Umbilical cord (tissue), 2 donors: Measurements from ENCODE around the gene LEPR. TPM values are rescaled to one million over a fixed set of nuclear protein-coding genes. Genes with fewer than 3 reads are reported as not detected.

Experiments
- DNase-seq: peaks from one replicate; pipeline ENCODE4 v3.0.0-alpha.2; 2015; ENCODE audit warnings: low spot score
- total RNA-seq: library from RNA; depleted of rRNA; stranded (reverse); fragments of >200 nt; gene quantifications from one replicate; pipeline ENCODE4 v1.2.3, GENCODE V29; 2014; ENCODE audit warnings: low replicate concordance; ENCODE audit not compliant: insufficient read depth

Gene LEPR
- total RNA-seq, 1 donor from 2014 or later, result 25.3 TPM

DNA sequence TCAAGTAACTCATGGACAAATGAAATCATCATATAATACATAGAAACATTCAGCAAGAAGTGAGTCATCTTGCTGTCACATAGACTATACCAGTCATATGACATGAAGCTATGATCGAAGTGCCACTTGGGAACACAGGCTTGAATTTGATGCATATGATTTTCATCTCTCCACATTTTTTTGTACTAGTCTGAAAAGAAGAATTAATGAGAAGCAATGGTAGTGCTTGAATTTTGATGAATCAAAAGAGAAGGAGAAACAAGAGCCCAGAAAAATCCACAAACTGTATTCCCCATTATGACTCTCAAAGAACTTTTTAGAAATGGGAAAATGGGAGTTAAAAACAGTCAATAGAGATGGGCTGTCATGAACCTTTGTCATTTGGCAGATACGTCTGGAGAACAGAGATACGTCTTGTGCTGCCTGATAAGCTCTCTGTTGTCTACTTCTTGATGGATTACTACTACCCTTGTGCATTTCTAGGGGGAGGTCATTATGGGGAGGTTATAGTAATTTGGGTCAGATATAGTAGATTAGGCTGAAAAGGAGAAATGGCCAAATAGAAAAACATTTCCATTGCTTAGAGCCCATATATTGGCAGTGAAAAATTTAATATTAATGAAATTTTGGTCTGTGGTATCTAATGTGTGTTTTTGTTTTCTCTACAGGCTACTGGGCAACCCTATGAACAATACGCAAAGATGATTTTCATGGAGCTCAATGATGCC lies 8.0 kb upstream of the LEPR start:
- no peak for DNase-seq

DNA sequence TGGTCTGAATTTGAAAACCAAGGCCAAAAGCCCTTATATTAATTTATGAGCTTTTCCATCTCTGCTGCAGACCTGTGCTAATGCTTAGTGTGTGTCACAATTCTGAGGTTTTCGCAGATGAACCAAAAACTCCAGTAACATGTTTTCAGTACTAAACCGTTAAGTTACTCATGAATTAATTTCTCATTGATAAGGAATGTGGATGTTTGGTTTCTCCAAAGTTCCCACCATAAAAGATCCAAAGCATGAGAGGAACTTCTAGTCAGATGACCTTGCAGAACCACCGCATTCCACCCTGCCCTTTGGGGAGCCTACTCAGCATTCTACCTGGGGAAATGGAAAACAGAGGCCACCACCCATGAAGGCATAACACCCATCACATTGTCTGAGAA lies 7.5 kb upstream of the LEPR start:
- no peak for DNase-seq

DNA sequence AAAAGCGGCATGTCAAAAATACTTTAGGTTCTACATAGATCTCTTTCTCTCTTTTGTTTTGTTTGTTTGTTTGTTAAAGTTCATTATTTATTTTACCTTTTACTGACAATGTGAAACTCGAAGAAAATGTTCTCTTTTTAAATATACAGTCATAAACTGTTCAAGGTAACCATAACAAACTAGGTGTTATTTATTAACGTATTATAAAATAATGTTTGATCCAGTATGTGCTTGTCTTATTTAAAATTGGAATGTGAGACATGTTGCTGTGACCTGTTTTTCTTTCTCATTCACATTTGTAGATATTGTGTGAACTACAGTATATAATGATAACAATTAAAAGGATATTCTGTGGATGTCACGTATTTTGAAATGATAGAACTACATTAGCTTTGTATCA lies 5.9 kb upstream of the LEPR start:
- DNase-seq, result no peak

GRCh38 chr1:65416767-65417166 lies 3.7 kb upstream of the LEPR start:
- DNase-seq, result no peak

DNA sequence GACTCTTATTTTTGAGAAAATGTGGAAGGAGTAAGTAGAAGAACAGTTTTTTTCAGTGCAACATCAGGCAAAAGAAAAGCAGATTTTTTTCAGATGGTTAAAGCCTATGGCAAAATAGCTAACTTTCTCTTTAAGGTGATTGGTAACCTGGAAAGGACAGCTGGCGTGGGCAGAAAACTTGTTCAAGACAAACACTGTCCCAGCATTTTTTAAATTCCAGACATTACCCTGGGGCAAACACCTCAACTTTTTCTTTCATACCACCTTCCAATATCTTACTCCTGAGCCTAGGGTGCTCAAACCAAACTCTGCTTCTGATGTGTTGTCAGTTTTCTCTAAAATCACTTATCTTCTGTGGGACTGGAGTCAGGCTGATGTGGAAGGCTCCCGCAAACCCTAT lies 2.7 kb upstream of the LEPR start:
- DNase-seq, result peak; percentile 36

DNA sequence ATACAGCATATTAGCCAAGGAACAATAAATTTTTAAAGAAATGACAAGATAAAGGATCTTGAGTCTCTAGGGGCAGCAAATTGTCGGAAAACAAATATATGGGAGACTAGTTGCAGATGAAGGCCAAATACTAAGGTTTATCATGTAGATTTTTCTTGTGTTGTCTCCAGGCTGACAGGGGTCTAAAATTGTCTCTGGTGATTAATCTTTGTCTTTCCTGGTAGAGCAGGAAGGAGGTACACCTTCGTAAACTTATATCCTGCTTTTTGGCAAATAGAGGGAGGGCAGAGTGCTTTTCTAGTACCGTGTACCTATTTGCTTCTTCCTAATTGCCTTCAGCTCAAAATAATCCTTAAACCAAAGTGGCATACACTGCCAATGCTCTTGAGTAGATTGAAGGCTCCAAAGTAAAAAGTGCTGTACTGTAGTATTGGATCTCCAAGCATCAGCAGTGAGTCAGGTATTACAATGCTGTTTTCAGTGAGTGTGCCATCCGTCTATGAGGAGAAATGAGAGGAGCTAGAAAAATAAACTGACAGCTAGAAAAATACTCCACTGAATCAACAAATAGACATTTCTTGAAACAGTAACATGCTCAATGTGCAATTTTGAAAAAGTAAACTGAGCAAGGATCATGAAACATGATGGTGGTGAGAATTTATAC lies 1.8 kb upstream of the LEPR start:
- no peak for DNase-seq

DNA sequence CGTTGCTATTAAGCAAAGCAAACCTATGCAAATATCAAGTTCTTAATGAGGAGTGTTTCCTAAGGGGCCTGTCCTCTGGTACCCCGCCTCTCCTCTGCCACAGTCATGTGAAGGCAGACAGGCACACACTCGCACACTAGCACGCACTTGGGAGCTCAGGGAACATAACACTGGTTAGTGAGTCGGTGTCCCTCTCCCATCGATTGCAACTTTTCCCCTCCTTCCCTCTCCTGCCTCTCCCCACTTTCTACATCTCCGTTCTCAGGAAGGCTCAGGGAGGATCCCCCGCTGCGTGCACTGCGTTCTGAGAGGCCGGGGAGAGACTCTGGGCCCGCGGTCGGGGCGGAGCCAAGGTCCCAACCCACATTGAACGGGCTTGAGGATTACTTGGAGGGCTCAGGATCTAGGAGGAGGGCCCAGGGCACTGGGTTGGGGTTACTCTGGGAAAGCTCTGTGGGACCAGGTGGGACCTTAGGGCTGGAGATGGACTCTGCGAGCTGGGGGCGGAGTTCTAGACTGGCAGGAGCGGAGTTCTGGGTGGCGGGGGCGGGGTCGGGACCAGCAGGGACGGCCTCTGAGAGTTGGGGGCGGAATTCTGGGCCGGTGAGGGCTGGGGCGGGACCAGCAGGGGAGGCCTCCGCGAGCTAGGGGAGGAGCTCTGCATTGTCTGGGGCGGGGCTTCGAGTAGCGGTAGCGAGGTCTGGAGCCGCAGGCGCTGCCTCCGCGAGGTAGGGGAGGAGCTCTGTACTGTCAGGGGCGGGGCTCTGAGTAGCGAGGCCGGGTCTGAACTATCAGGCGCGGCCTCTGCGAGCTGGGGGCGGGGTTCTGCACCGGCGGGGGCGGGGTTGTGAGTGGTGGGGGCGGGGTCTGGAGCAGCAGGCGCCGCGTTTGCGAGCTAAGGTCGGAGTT lies 533 bp upstream of the LEPR start:
- peak; percentile 99 for DNase-seq

DNA sequence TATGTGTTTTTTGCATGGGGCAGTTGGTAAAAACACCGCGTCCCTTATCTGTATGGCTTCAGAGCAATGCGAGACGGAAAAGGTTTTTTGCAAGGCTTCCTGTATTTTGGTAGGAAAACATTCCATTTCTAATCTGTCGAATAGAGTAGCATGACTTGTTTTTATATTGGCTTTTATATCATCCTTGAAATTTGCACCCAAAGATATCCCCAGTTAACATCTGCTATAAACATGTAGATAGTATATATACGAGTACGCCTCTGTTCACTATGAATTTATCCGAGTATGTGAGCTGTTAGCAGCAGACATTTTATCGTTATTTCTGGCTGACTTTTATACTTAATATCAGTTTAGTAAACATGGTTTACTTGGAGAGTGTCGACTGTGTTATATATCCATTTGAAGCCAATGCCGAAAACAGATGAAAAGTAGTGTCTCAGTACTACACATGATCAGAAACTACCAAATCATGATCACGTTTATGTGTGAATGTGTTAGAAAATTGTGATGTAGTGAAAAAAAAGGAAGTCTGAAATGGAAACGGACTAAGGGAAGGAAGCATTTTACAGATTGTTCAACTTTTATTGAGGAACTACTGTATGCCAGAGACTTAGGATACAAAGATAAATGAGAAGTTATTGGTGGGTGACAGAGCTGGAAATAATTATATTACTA lies 1.0 kb downstream of the LEPR start:
- peak; percentile 66 for DNase-seq

- no peak for DNase-seq
Measured at GRCh38 chr1:65422241-65423203, 2.1 kb downstream of the LEPR start.

- no peak for DNase-seq
Measured at GRCh38 chr1:65423884-65424572, 3.6 kb downstream of the LEPR start.

DNA sequence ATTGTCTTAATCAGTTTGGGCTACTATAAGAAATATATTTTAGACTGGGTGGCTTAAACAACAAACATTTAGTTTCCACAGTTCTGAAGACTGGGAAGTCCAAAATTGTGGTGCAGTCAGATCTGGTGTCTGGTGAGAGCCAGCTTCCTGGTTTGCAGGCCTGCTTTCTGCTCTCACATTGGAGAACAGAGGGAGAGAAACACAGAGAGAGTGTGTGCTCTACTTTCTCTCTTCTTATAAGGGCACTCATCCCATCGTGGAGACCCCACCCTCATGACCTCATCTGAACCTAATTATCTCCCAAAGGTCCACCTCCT lies 4.1 kb downstream of the LEPR start:
- no peak for DNase-seq

GRCh38 chr1:65425006-65425405 lies 4.5 kb downstream of the LEPR start:
- no peak for DNase-seq

DNA sequence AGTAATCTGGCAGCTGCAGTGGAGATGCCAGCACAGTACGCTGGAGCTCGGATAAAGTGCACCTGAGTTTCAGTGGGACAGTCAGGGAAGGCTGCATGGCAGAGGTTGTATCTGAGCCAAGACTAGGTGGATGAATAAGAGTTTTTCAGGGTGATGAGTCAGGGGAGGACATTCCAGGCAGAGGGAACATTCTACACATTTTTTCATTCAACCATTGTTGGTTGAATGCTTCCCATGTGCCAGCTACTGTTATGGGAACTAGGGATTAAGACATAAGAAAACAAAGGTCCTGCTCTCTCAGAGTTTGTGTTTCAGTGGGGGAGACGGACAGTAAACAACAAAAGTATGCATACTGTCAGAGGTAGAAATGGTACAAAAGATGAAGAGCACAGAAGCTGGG lies 5.2 kb downstream of the LEPR start:
- no peak for DNase-seq

- DNase-seq, result no peak
Measured at GRCh38 chr1:65429078-65429477, 8.6 kb downstream of the LEPR start.

GRCh38 chr1:65429806-65430205 lies 9.3 kb downstream of the LEPR start:
- peak; percentile 30 for DNase-seq

- peak; percentile 51 for DNase-seq
Measured at GRCh38 chr1:65431111-65431705, 10.7 kb downstream of the LEPR start.

- no peak for DNase-seq
Measured at GRCh38 chr1:65432918-65433317, 12.4 kb downstream of the LEPR start.

GRCh38 chr1:65434255-65434654 lies 13.8 kb downstream of the LEPR start:
- DNase-seq, result no peak

DNA sequence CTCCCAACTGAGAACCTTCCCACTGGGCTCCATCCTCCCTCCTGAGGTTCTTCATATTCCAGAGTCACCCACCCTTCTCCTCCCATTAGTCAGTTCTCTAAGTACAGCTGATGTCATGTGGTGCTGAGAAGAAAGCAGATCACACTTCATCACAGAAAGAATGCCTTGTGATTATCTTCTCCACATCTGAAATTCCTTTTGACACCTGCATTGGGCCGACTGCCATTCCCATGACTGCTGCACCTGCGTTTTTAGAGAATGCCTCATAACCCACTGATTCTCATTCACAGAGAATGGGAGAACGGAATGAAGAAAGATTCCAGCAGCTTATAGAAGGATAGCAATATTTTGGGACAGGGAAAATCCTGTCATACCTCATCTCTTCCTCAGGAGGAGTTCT lies 14.3 kb downstream of the LEPR start:
- no peak for DNase-seq

DNA sequence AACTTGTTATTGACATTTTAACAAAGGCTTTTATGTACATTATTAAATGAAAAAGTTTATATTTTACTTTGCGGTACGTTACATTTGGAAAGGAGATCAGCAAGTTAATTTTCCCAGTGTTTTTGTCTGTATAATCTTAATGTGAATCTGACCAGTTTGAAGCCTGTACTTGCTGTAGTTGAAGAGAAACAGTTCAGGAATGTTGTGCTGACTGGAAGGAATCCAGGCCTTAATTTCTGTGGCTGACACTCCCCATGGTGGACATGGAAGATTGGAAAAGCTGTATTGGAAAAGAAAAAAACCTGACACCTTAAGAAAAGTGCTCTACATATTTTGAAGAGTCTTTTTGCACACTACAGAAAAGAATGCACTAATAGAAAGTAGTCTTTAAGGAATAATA lies 15.5 kb downstream of the LEPR start:
- peak; percentile 72 for DNase-seq
